GM23338 (cell line): ENCODE results near the gene UQCRC1.

Experiments used
- EZH2 ChIP-seq: fragments of 200-600 bp; sonication (generic); IDR thresholded peaks from one replicate; pipeline ENCODE4 v1.8.0; 2017; ENCODE audit warnings: antibody characterized with exemption, mild to moderate bottlenecking, low read depth; ENCODE audit not compliant: unreplicated experiment
- EZH2phosphoT487 ChIP-seq: fragments of 200-600 bp; sonication (generic); IDR thresholded peaks from one replicate; pipeline ENCODE4 v1.8.1; 2018; ENCODE audit warnings: antibody characterized with exemption; ENCODE audit not compliant: unreplicated experiment
- TF ChIP-seq, protein P1 (sequence below), 2 experiments: fragments of 200-600 bp in 1 of 2; sonication (generic) in 1 of 2; conservative IDR thresholded peaks; 2 replicates each; pipeline versions ENCODE4 v1.5.1 to v1.6.1; 2016 to 2017; ENCODE audit warnings: antibody characterized with exemption in 2 of 2, low read depth in 2 of 2, mild to moderate bottlenecking in 2 of 2, moderate library complexity in 1 of 2

DNA sequence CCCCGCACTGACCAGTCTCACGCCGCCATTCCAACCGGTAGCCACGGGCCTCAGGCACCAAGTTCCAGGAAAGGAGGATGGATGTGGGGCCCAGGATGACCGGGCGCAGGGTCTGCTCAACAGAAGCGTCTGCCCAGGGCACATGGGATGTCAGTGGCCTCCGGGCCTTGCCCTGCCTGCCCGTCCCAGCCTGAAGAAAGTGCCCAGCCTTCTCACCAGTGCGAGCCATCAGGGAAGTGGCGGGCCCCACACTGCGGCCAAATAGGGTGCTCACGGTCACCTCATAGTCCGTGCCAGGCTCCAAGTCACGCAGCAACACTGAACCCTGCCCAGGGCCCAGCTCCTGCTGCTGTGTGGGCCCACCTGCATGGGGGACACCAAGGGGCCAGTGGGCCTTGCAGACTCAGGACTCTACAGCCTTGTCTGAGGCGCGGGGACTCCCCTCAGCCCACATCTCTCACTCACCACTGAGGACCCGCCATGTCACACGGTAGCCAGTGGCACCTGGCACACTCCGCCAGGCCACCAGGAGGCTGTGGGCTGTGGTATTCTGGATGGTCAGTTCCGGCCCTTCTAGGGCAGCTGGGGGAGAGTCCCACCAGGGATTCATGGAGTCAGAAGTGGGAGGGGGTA, 17.4 kb downstream of the UQCRC1 start:
- TF ChIP-seq, protein P1, sequence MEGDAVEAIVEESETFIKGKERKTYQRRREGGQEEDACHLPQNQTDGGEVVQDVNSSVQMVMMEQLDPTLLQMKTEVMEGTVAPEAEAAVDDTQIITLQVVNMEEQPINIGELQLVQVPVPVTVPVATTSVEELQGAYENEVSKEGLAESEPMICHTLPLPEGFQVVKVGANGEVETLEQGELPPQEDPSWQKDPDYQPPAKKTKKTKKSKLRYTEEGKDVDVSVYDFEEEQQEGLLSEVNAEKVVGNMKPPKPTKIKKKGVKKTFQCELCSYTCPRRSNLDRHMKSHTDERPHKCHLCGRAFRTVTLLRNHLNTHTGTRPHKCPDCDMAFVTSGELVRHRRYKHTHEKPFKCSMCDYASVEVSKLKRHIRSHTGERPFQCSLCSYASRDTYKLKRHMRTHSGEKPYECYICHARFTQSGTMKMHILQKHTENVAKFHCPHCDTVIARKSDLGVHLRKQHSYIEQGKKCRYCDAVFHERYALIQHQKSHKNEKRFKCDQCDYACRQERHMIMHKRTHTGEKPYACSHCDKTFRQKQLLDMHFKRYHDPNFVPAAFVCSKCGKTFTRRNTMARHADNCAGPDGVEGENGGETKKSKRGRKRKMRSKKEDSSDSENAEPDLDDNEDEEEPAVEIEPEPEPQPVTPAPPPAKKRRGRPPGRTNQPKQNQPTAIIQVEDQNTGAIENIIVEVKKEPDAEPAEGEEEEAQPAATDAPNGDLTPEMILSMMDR (conservative IDR thresholded peaks at IDR 0.05; ENCODE audit: low read depth in 2 of 2) = no peak
- TF ChIP-seq EZH2 (no peak), EZH2phosphoT487 (no peak)
